Measurements from ENCODE around the gene CNN2. TPM values are rescaled to one million over a fixed set of nuclear protein-coding genes. Genes with fewer than 3 reads are reported as not detected.
A peak's percentile ranks its signal among the peaks of the same experiment; 100 is the strongest.

Gene CNN2
- total and polyA plus RNA-seq, 2 of the 8 experiments (the other 6 are each of a cell fraction or from before 2014, with no cell fraction given) = 189 to 551 TPM

GRCh38 chr19:1057176-1057855 lies 30.9 kb downstream of the CNN2 start:
- FAIRE-seq (no peak), DNase-seq (ENCODE audit: low read depth in 1 of 2, low spot score in 2 of 2) (no peak)
- H3K23ac ChIP-seq (ENCODE audit: insufficient read length) = no peak overlapping the region
- H3K79me1 ChIP-seq (ENCODE audit: low read depth, low read length) = no peaks in the 10 kb centered on the region
- H4K8ac ChIP-seq (ENCODE audit: extremely low read depth, insufficient read depth, low read length) = no peak overlapping the region
- H3K56ac ChIP-seq (replicated peaks; ENCODE audit: insufficient read length, low read depth, low read length) = no peak overlapping the region
- no peak overlapping the region for H4K5ac ChIP-seq (ENCODE audit: insufficient read length, low read depth, low read length)
- H3K4me1 ChIP-seq (replicated peaks in 1 of 4; ENCODE audit: control insufficient read depth in 3 of 4, insufficient read depth in 4 of 4, low read length in 3 of 4) = peaks cover 0 to 2% (median 0%) of the 10 kb centered on the region in 4 experiments; a peak in 1 of 7 replicates
- no peak overlapping the region for H2AK5ac ChIP-seq (ENCODE audit: low read depth, low read length)
- H2BK120ac ChIP-seq (replicated peaks; ENCODE audit: low read depth, low read length) = no peak overlapping the region
- no peak overlapping the region for H4K91ac ChIP-seq (replicated peaks; ENCODE audit: insufficient read length, low read length)
- peaks cover 0 to 2% of the 10 kb centered on the region in 2 experiments for H4K20me1 ChIP-seq (replicated peaks in 1 of 2; ENCODE audit: control insufficient read depth in 1 of 2, insufficient read depth in 2 of 2, low read length in 2 of 2)
- CTCF ChIA-PET (ENCODE audit: partially characterized antibody) = interaction anchor here (0.6 to 2.4 kb wide), 5 partner anchors 8 to 287 kb away, joined by 3 to 10 read pairs (median 5); partner anchors contain the start of gene ARHGAP45
- no peak overlapping the region for H3K4ac ChIP-seq (replicated peaks; ENCODE audit: insufficient read length, low read depth, low read length)
- no peak overlapping the region for H3K27ac ChIP-seq (ENCODE audit: low read depth, low read length)
- 81% methylated on average over 3 of the region's 3 CpGs; no CpG with 5 or more reads in 1 of the 2 experiments for WGBS, 2 experiments (ENCODE audit: extremely low coverage in 1 of 2, insufficient coverage in 1 of 2, insufficient read length in 1 of 2, insufficient replicate concordance in 2 of 2, low coverage in 1 of 2, low lambda C conversion rate in 2 of 2, missing lambda C conversion rate in 1 of 2)
- no peaks in the 10 kb centered on the region for H3K79me2 ChIP-seq (ENCODE audit: control insufficient read depth in 1 of 2, insufficient read depth in 2 of 2, low read length in 2 of 2)
- no peak overlapping the region for H3K4me3 ChIP-seq (ENCODE audit: extremely low read depth in 1 of 4, insufficient read depth in 2 of 4, low read depth in 3 of 4, low read length in 4 of 4)
- H3K27me3 ChIP-seq (replicated peaks in 1 of 4; ENCODE audit: control insufficient read depth in 3 of 4, extremely low read depth in 1 of 4, insufficient read depth in 3 of 4, low read length in 3 of 4) = no peaks in the 10 kb centered on the region; a peak in 1 of 7 replicates
- H3K9ac ChIP-seq (replicated peaks in 1 of 4; ENCODE audit: extremely low read depth in 1 of 4, low read depth in 3 of 4, low read length in 3 of 4) = no peak overlapping the region
- H3K4me2 ChIP-seq (ENCODE audit: insufficient read depth in 1 of 2, low read depth in 2 of 2, low read length in 2 of 2) = no peak overlapping the region
- no peak overlapping the region for H3K18ac ChIP-seq (ENCODE audit: extremely low read depth, low read length)
- peaks cover 3% of the 10 kb centered on the region; the same call in 1 of the 2 replicates for H3K23me2 ChIP-seq (ENCODE audit: low read depth, low read length)
- H3K36me3 ChIP-seq (ENCODE audit: control insufficient read depth in 2 of 4, insufficient read depth in 4 of 4, low read length in 3 of 4) = peaks cover 0 to 49% (median 14%) of the 10 kb centered on the region in 4 experiments; a peak in 6 of 8 replicates
- 0 out of 2 replicates have a peak, but pooled peaks have one; percentile 89 for TF ChIP-seq CBX5 (IDR thresholded peaks at IDR 0.05; ENCODE audit: low read depth, low read length)
- TF ChIP-seq YY1 (IDR thresholded peaks at IDR 0.05; ENCODE audit: low read depth, low read length) = no peak
- TF ChIP-seq SIX5 (IDR thresholded peaks at IDR 0.05; ENCODE audit: low read depth, low read length) = no peak
- TF ChIP-seq GTF2F1 (IDR thresholded peaks at IDR 0.05; ENCODE audit: borderline replicate concordance, low read depth, low read length) = no peak
- TF ChIP-seq CBX8 (IDR thresholded peaks at IDR 0.05; ENCODE audit: borderline replicate concordance, low read depth, low read length) = no peak
- no peak overlapping the region for H2BK20ac ChIP-seq (ENCODE audit: low read length)
- H2BK5ac ChIP-seq (ENCODE audit: low read depth, low read length) = no peak overlapping the region
- POLR2A ChIA-PET (ENCODE audit: partially characterized antibody) = interaction anchor here (1.0 to 3.0 kb wide), 6 partner anchors 9 to 29 kb away, joined by 3 to 12 read pairs (median 6); partner anchors contain the start of genes ABCA7 and ARHGAP45
- H3K14ac ChIP-seq (ENCODE audit: insufficient read length) = no peak overlapping the region
- no peak overlapping the region for H2AFZ ChIP-seq (ENCODE audit: low read length)
- no peak overlapping the region for H2BK15ac ChIP-seq (ENCODE audit: low read length)
- peaks cover 38 to 57% of the 10 kb centered on the region in 2 experiments for H3K9me3 ChIP-seq (ENCODE audit: insufficient read depth in 2 of 2, low read depth in 1 of 2, low read length in 1 of 2)
- no peak overlapping the region for H2BK12ac ChIP-seq (ENCODE audit: low read depth, low read length)

All from H1 (cell line).